B cell (primary cell): ENCODE results near the gene AKR1C3. TPM values are rescaled to one million over a fixed set of nuclear protein-coding genes. Genes with fewer than 3 reads are reported as not detected.

Source experiments
- ATAC-seq: fragments of 200-7000 bp; cut with Tn5 transposase; one replicate; pipeline ENCODE4 v1.10.0; 2021; ENCODE audit warnings: low read depth, mild to moderate bottlenecking, moderate number of reproducible peaks, moderate library complexity
- CTCF ChIA-PET: fragments of 350-600 bp; sonication (Branson Sonifier 250); formaldehyde crosslinking; loops from one replicate; lab custom pipeline; 2021; ENCODE audit warnings: antibody characterized with exemption, inconsistent platforms; lab: Charles Lee
- POLR2A ChIA-PET: fragments of 350-600 bp; sonication (Branson Sonifier 250); formaldehyde crosslinking; loops from one replicate; lab custom pipeline; 2021; ENCODE audit warnings: antibody characterized with exemption; lab: Charles Lee
- DNase-seq: peaks from one replicate; pipeline ENCODE4 v3.0.0; 2013
- H2AFZ ChIP-seq: 2 replicates; pipeline ENCODE4 v1.6.1; 2012; ENCODE audit warnings: mild to moderate bottlenecking, low read depth, low read length; ENCODE audit not compliant: insufficient read depth, poor library complexity, severe bottlenecking
- H3K27ac ChIP-seq, 2 donors: 1 replicate in 1 of 2; 2 replicates in 1 of 2; pipeline ENCODE4 v1.5.1; 2012 to 2013; ENCODE audit warnings: low read length in 2 of 2, mild to moderate bottlenecking in 2 of 2, moderate library complexity in 1 of 2
- H3K27me3 ChIP-seq, 4 experiments: fragments of 200-600 bp in 1 of 4; sonication (generic) in 1 of 4; replicated peaks in 1 of 4; 1 replicate in 2 of 4; 2 replicates in 2 of 4; pipeline versions ENCODE4 v1.6.1 to v1.7.0; 2013 to 2016; ENCODE audit warnings: low read length in 3 of 4, mild to moderate bottlenecking in 2 of 4, mixed read lengths in 1 of 4, moderate library complexity in 1 of 4; ENCODE audit not compliant: insufficient read depth in 4 of 4, control insufficient read depth in 3 of 4; ENCODE audit errors: control extremely low read depth in 1 of 4
- H3K36me3 ChIP-seq, 2 experiments: replicated peaks in 1 of 2; 1 replicate in 1 of 2; 2 replicates in 1 of 2; pipeline versions ENCODE4 v1.6.1 to v1.7.1; 2013; ENCODE audit warnings: low read length in 1 of 2; ENCODE audit not compliant: insufficient read depth in 2 of 2, control insufficient read depth in 1 of 2; ENCODE audit errors: control extremely low read depth in 1 of 2, extremely low read depth in 1 of 2
- H3K4me1 ChIP-seq, 2 donors: fragments of 200-600 bp in 1 of 2; sonication (generic) in 1 of 2; 1 replicate in 1 of 2; 2 replicates in 1 of 2; pipeline versions ENCODE4 v1.5.1 to v1.6.1; 2013 to 2017; ENCODE audit warnings: low read length in 2 of 2; ENCODE audit not compliant: control insufficient read depth in 2 of 2, insufficient read depth in 2 of 2
- H3K4me2 ChIP-seq: replicated peaks from 2 replicates; pipeline ENCODE3; 2012; ENCODE audit warnings: mild to moderate bottlenecking, low read depth, low read length; ENCODE audit not compliant: poor library complexity, severe bottlenecking
- H3K4me3 ChIP-seq, 5 experiments: fragments of 200-600 bp in 1 of 5; sonication (generic) in 1 of 5; 1 replicate in 3 of 5; 2 replicates in 2 of 5; pipeline versions ENCODE4 v1.5.1 to v1.7.0; 2011 to 2016; ENCODE audit warnings: low read length in 4 of 5, mild to moderate bottlenecking in 4 of 5, low read depth in 2 of 5, control low read depth in 1 of 5, moderate library complexity in 1 of 5; ENCODE audit not compliant: insufficient read depth in 1 of 5; ENCODE audit errors: control extremely low read depth in 1 of 5, extremely low read depth in 1 of 5
- H3K79me2 ChIP-seq: fragments of 200-600 bp; sonication (generic); one replicate; pipeline ENCODE4 v1.6.0; 2016; ENCODE audit warnings: low read length; ENCODE audit not compliant: control insufficient read depth, insufficient read depth
- H3K9ac ChIP-seq: fragments of 200-600 bp; sonication (generic); 2 replicates; pipeline ENCODE4 v1.6.1; 2017; ENCODE audit warnings: mild to moderate bottlenecking, low read length, moderate library complexity
- H3K9me3 ChIP-seq, 3 donors: one replicate each; pipeline versions ENCODE4 v1.6.1 to v1.7.1; 2013; ENCODE audit warnings: low read length in 2 of 3; ENCODE audit not compliant: control insufficient read depth in 2 of 3, insufficient read depth in 1 of 3; ENCODE audit errors: control extremely low read depth in 1 of 3
- H4K20me1 ChIP-seq: 2 replicates; pipeline ENCODE4 v1.6.0; 2012; ENCODE audit warnings: mild to moderate bottlenecking, low read length; ENCODE audit not compliant: insufficient read depth, control insufficient read depth, poor library complexity, severe bottlenecking
- H3K27ac Mint-ChIP-seq: one replicate; pipeline ENCODE4 v1.8.0; 2021; ENCODE audit warnings: mixed read lengths
- H3K27me3 Mint-ChIP-seq: one replicate; pipeline ENCODE4 v1.8.0; 2021; ENCODE audit warnings: mixed read lengths
- H3K4me1 Mint-ChIP-seq: one replicate; pipeline ENCODE4 v1.8.0; 2021; ENCODE audit warnings: mixed read lengths
- H3K4me3 Mint-ChIP-seq: one replicate; pipeline ENCODE4 v1.8.0; 2021; ENCODE audit warnings: mixed read lengths
- H3K9me3 Mint-ChIP-seq: one replicate; pipeline ENCODE4 v1.8.0; 2022; ENCODE audit warnings: mixed read lengths; ENCODE audit not compliant: insufficient read depth
- CTCF ChIP-seq: fragments of 200-600 bp; IDR thresholded peaks from one replicate; pipeline ENCODE4 v1.8.0; 2022; ENCODE audit warnings: antibody characterized with exemption, mild to moderate bottlenecking
- EZH2 ChIP-seq: IDR thresholded peaks from 2 replicates; pipeline ENCODE4 v1.6.1; 2012; ENCODE audit warnings: borderline replicate concordance, low read depth, mild to moderate bottlenecking, moderate library complexity, low read length; ENCODE audit not compliant: insufficient read depth, poor library complexity, severe bottlenecking
- WGBS: methylation state at CpG from one replicate; pipeline ENCODE4 v1.1.5; 2013; ENCODE audit warnings: missing lambda C conversion rate; ENCODE audit not compliant: insufficient coverage; 5-methylcytosine and 5-hydroxymethylcytosine counted together
- intact Hi-C: fragments of 100-400 bp; cut with micrococcal nuclease; formaldehyde crosslinking; loops from one replicate; pipeline ENCODE4 v1.10.0; 2022
- polyA plus RNA-seq: library from polyadenylated mRNA; depleted of rRNA; stranded (reverse); fragments of >200 nt; gene quantifications from 2 replicates; pipeline ENCODE4 v1.2.3, GENCODE V29; 2012
- total RNA-seq, 2 donors: library from RNA; stranded (reverse); fragments of 120-200 nt in 1 of 2; gene quantifications; 1 replicate in 1 of 2; 2 replicates in 1 of 2; pipeline versions ENCODE4 v1.2.3 to v1.2.4, GENCODE V29; 2013 to 2022

Gene AKR1C3
- total and polyA plus RNA-seq, 2 donors (not counting 1 experiment from before 2014, with no cell fraction given): 0.28 to 0.62 TPM

GRCh38 chr10:5081091-5081490 is 13.1 kb upstream of the AKR1C3 start:
- Mint-ChIP-seq H3K9me3 (no peaks in the 10 kb centered on the region), H3K27me3 (no peaks in the 10 kb centered on the region), H3K4me3 (no peak overlapping the region), H3K27ac (no peak overlapping the region), H3K4me1 (no peaks in the 10 kb centered on the region)
- H3K4me1 ChIP-seq: no peaks in the 10 kb centered on the region
- H3K36me3 ChIP-seq: no peaks in the 10 kb centered on the region
- ATAC-seq (no peak), DNase-seq (no peak)
- no peak overlapping the region for H3K9ac ChIP-seq
- POLR2A ChIA-PET: no interaction called here
- H2AFZ ChIP-seq: no peak overlapping the region
- TF ChIP-seq EZH2 (no peak), CTCF (no peak)
- intact Hi-C loops: no loop called here
- H3K27me3 ChIP-seq: no peaks in the 10 kb centered on the region
- H3K9me3 ChIP-seq: no peaks in the 10 kb centered on the region
- H3K4me2 ChIP-seq: no peak overlapping the region
- no peak overlapping the region for H3K27ac ChIP-seq
- CTCF ChIA-PET: no interaction called here
- WGBS: no CpG with 5 or more reads among the region's 1 CpG
- no peak overlapping the region for H3K4me3 ChIP-seq
- no peaks in the 10 kb centered on the region for H4K20me1 ChIP-seq
- no peaks in the 10 kb centered on the region for H3K79me2 ChIP-seq

GRCh38 chr10:5088703-5089261 is 5.4 kb upstream of the AKR1C3 start:
- Histone ChIP-seq H2AFZ (no peak overlapping the region), H3K9me3 (peaks cover 0 to 3% (median 0%) of the 10 kb centered on the region in 3 donors), H3K4me1 (no peaks in the 10 kb centered on the region), H3K36me3 (no peaks in the 10 kb centered on the region), H3K27ac (no peak overlapping the region), H3K27me3 (no peaks in the 10 kb centered on the region), H3K4me3 (no peak overlapping the region), H4K20me1 (no peaks in the 10 kb centered on the region), H3K4me2 (no peak overlapping the region), H3K79me2 (no peaks in the 10 kb centered on the region), H3K9ac (no peak overlapping the region)
- intact Hi-C loops: no loop called here
- POLR2A ChIA-PET: no interaction called here
- CTCF ChIA-PET: no interaction called here
- ATAC-seq: no peak
- peaks cover 3% of the 10 kb centered on the region for H3K9me3 Mint-ChIP-seq
- H3K4me1 Mint-ChIP-seq: no peaks in the 10 kb centered on the region
- no peak for DNase-seq
- no peak overlapping the region for H3K27ac Mint-ChIP-seq
- TF ChIP-seq EZH2 (no peak), CTCF (no peak)
- no CpG with 5 or more reads among the region's 2 CpGs for whole genome bisulfite sequencing
- H3K4me3 Mint-ChIP-seq: no peak overlapping the region
- peaks cover 3% of the 10 kb centered on the region for H3K27me3 Mint-ChIP-seq
